CD4-positive, alpha-beta T cell (primary cell): ENCODE data around the gene TM4SF20. TPM values are rescaled to one million over a fixed set of nuclear protein-coding genes. Genes with fewer than 3 reads are reported as not detected.

ENCODE experiments used
- ATAC-seq: fragments of 200-7000 bp; cut with Tn5 transposase; one replicate; pipeline ENCODE4 v1.10.0; 2022; ENCODE audit warnings: mild to moderate bottlenecking; ENCODE audit not compliant: poor library complexity
- CTCF ChIA-PET: fragments of 350-600 bp; sonication (Branson Sonifier 250); formaldehyde crosslinking; loops from one replicate; lab custom pipeline; 2021; ENCODE audit warnings: antibody characterized with exemption, inconsistent platforms; lab: Charles Lee
- POLR2A ChIA-PET: fragments of 350-600 bp; sonication (Branson Sonifier 250); formaldehyde crosslinking; loops from one replicate; lab custom pipeline; 2021; ENCODE audit warnings: antibody characterized with exemption, inconsistent platforms; lab: Charles Lee
- DNase-seq, 14 experiments: peaks; one replicate each; pipeline ENCODE4 v3.0.0-alpha.2; 2013 to 2020; ENCODE audit warnings: mixed read lengths in 2 of 14
- H3K27ac ChIP-seq, 2 donors: one replicate each; pipeline versions ENCODE4 v1.5.1 to v1.7.0; 2013; ENCODE audit warnings: low read length in 2 of 2, low read depth in 1 of 2, mild to moderate bottlenecking in 1 of 2
- H3K27me3 ChIP-seq, 2 experiments: 1 replicate in 1 of 2; 2 replicates in 1 of 2; pipeline versions ENCODE4 v1.6.1 to v1.7.0; 2013; ENCODE audit warnings: low read length in 2 of 2, control low read depth in 1 of 2, mild to moderate bottlenecking in 1 of 2, moderate library complexity in 1 of 2; ENCODE audit not compliant: insufficient read depth in 2 of 2, control insufficient read depth in 1 of 2
- H3K36me3 ChIP-seq: one replicate; pipeline ENCODE4 v1.6.1; 2013; ENCODE audit warnings: low read length, control low read depth; ENCODE audit not compliant: insufficient read depth
- H3K4me1 ChIP-seq: one replicate; pipeline ENCODE4 v1.6.1; 2013; ENCODE audit warnings: low read length, control low read depth; ENCODE audit not compliant: insufficient read depth
- H3K4me3 ChIP-seq: one replicate; pipeline ENCODE4 v1.5.1; 2013; ENCODE audit warnings: mild to moderate bottlenecking, low read length, moderate library complexity
- H3K9me3 ChIP-seq, 2 experiments: 1 replicate in 1 of 2; 2 replicates in 1 of 2; pipeline versions ENCODE4 v1.6.1 to v1.7.0; 2013; ENCODE audit warnings: low read length in 2 of 2, mild to moderate bottlenecking in 2 of 2, control low read depth in 1 of 2, moderate library complexity in 1 of 2; ENCODE audit not compliant: control insufficient read depth in 1 of 2, insufficient read depth in 1 of 2
- H3K27ac Mint-ChIP-seq: one replicate; pipeline ENCODE4 v1.8.0; 2020; ENCODE audit warnings: mixed read lengths
- H3K27me3 Mint-ChIP-seq: one replicate; pipeline ENCODE4 v1.8.0; 2021; ENCODE audit warnings: mixed read lengths
- H3K36me3 Mint-ChIP-seq: one replicate; pipeline ENCODE4 v1.8.0; 2021; ENCODE audit warnings: low read depth, mixed read lengths
- H3K4me1 Mint-ChIP-seq: one replicate; pipeline ENCODE4 v1.8.0; 2021; ENCODE audit warnings: low read depth, mixed read lengths
- H3K4me3 Mint-ChIP-seq: one replicate; pipeline ENCODE4 v1.8.0; 2020; ENCODE audit warnings: mild to moderate bottlenecking, mixed read lengths
- H3K9me3 Mint-ChIP-seq: one replicate; pipeline ENCODE4 v1.8.0; 2020; ENCODE audit warnings: mixed read lengths
- intact Hi-C, 2 experiments: fragments of 100-400 bp; cut with DNase I in 1 of 2; cut with micrococcal nuclease in 1 of 2; formaldehyde crosslinking; loops; one replicate each; pipeline versions ENCODE4 v1.15.1 to v1.9.0; 2023 to 2025; cut with DNase I, micrococcal nuclease
- total RNA-seq, 174 experiments: library from RNA in 2 of 174; stranded (reverse) in 2 of 174; gene quantifications; one replicate each; pipeline ENCODE4 v1.2.3 and lab custom pipeline; 2021 to 2026
- TF ChIP-seq, protein P1 (sequence below): fragments of 200-600 bp; IDR thresholded peaks from one replicate; pipeline ENCODE4 v1.8.0; 2022; ENCODE audit warnings: antibody characterized with exemption, mild to moderate bottlenecking

Gene TM4SF20
- total RNA-seq, 2 experiments from 2014 or later: not detected

DNA sequence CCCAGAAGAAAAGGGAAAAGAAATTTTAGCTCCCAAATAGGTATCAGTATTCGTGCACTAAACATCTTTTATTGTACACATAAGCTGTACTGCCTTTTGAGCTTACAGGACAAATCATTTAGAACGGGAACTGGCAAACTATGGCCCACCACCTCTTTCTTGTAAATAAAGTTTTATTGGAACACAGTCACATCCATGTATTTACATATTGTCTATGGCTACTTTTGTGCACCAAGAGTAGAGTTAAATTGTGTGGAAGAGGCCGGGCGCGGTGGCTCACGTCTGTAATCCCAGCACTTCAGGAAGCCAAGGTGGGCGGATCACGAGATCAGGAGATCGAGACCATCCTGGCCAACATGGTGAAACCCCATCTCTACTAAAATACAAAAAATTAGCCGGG, 5.7 kb downstream of the TM4SF20 start:
- DNase-seq (no peak), ATAC-seq (no peak)
- no peak overlapping the region for H3K4me3 Mint-ChIP-seq
- H3K9me3 ChIP-seq: no peaks in the 10 kb centered on the region
- H3K27me3 Mint-ChIP-seq: peaks cover 5% of the 10 kb centered on the region
- H3K27me3 ChIP-seq: no peaks in the 10 kb centered on the region
- H3K27ac ChIP-seq: no peak overlapping the region
- intact Hi-C loops: no loop called here
- H3K36me3 Mint-ChIP-seq: no peaks in the 10 kb centered on the region
- no peaks in the 10 kb centered on the region for H3K4me1 Mint-ChIP-seq
- H3K4me1 ChIP-seq: no peaks in the 10 kb centered on the region
- no peaks in the 10 kb centered on the region for H3K36me3 ChIP-seq
- POLR2A ChIA-PET: no interaction called here
- H3K4me3 ChIP-seq: no peak overlapping the region
- H3K9me3 Mint-ChIP-seq: no peaks in the 10 kb centered on the region
- no peak overlapping the region for H3K27ac Mint-ChIP-seq
- TF ChIP-seq, protein P1, sequence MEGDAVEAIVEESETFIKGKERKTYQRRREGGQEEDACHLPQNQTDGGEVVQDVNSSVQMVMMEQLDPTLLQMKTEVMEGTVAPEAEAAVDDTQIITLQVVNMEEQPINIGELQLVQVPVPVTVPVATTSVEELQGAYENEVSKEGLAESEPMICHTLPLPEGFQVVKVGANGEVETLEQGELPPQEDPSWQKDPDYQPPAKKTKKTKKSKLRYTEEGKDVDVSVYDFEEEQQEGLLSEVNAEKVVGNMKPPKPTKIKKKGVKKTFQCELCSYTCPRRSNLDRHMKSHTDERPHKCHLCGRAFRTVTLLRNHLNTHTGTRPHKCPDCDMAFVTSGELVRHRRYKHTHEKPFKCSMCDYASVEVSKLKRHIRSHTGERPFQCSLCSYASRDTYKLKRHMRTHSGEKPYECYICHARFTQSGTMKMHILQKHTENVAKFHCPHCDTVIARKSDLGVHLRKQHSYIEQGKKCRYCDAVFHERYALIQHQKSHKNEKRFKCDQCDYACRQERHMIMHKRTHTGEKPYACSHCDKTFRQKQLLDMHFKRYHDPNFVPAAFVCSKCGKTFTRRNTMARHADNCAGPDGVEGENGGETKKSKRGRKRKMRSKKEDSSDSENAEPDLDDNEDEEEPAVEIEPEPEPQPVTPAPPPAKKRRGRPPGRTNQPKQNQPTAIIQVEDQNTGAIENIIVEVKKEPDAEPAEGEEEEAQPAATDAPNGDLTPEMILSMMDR: no peak
- CTCF ChIA-PET: interaction anchor here (0.6 to 0.8 kb wide), 2 partner anchors 13 to 462 kb away, joined by 3 to 4 read pairs; no protein-coding TSS in a partner anchor

DNA sequence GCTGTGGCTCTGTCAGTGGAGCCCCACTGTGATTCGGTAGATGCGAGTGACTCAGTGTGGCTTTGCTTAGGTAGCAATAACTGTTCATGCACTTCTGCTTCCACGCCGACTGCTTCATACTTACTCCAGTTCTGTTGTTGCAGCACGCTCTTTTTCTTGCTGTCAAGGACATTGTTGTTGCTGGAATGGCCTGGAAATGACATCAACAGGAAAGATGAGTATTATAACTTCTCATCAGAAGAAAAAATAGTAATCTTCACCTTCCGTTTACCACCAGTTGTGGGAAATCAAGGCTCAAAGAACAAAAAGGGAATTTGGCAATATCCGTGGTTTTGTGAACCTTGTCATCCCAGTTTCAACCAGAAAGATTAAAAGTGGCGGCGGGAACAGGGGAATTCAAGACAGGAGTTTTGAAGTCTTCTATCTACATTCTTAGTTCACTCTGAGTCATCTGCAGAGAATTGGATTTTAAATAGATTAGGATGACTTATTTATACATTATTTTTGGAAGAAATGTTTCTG, 8.3 kb downstream of the TM4SF20 start:
- POLR2A ChIA-PET: no interaction called here
- ATAC-seq: no peak

DNA sequence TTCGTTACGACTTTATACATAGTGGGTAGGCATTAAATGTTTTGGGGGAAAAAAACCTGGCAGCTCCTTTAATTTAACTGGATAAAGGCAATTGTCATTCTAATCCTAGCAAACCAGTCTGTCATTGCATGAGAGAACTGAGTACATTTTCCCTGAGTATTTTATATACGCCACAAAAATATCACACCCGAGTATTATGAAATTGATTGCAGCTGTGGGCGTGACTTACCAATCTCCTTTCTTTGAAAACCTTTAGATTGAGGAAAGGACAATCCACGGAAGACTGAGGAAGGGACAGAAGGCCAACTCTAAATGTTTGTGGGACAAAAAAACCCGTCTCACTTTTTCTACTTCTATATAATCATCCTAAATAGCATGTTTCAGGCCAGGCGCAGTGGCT, 9.0 kb downstream of the TM4SF20 start:
- CTCF ChIA-PET: no interaction called here
- Histone ChIP-seq H3K27ac (no peak overlapping the region), H3K9me3 (no peaks in the 10 kb centered on the region), H3K36me3 (no peaks in the 10 kb centered on the region), H3K4me3 (no peak overlapping the region), H3K4me1 (no peaks in the 10 kb centered on the region), H3K27me3 (no peaks in the 10 kb centered on the region)
- intact Hi-C loops: no loop called here
- H3K36me3 Mint-ChIP-seq: no peaks in the 10 kb centered on the region
- POLR2A ChIA-PET: no interaction called here
- ATAC-seq: no peak
- no peak for DNase-seq
- no peak overlapping the region for H3K4me3 Mint-ChIP-seq
- no peaks in the 10 kb centered on the region for H3K27me3 Mint-ChIP-seq
- no peaks in the 10 kb centered on the region for H3K4me1 Mint-ChIP-seq
- no peaks in the 10 kb centered on the region for H3K9me3 Mint-ChIP-seq
- no peak overlapping the region for H3K27ac Mint-ChIP-seq
- TF ChIP-seq, protein P1: no peak

More for the DNA sequence above, 8.3 kb downstream of the TM4SF20 start:
- H3K36me3 Mint-ChIP-seq: no peaks in the 10 kb centered on the region
- TF ChIP-seq, protein P1: no peak
- Histone ChIP-seq H3K36me3 (no peaks in the 10 kb centered on the region), H3K9me3 (no peaks in the 10 kb centered on the region), H3K4me1 (no peaks in the 10 kb centered on the region), H3K27ac (no peak overlapping the region), H3K4me3 (no peak overlapping the region), H3K27me3 (no peaks in the 10 kb centered on the region)
- H3K9me3 Mint-ChIP-seq: no peaks in the 10 kb centered on the region
- no peak overlapping the region for H3K27ac Mint-ChIP-seq
- H3K4me3 Mint-ChIP-seq: no peak overlapping the region
- CTCF ChIA-PET: no interaction called here
- intact Hi-C loops: no loop called here
- peak in 3 of 14 experiments; percentile 1 to 72 (median 60) for DNase-seq
- H3K4me1 Mint-ChIP-seq: no peaks in the 10 kb centered on the region
- H3K27me3 Mint-ChIP-seq: no peaks in the 10 kb centered on the region
